Breast epithelium (tissue), 4 donors: ENCODE measurements around the gene HBG1. TPM values are rescaled to one million over a fixed set of nuclear protein-coding genes. Genes with fewer than 3 reads are reported as not detected.
"Not testable (repeated sequence)": the region's sequence is repeated elsewhere in the genome, so short reads cannot be mapped to it uniquely, and the experiment has no call there.

Experiments
- DNase-seq, 2 donors: peaks; one replicate each; pipeline ENCODE4 v3.0.0-alpha.2; 2019; ENCODE audit warnings: low spot score in 2 of 2
- H3K27ac ChIP-seq, 2 donors: fragments of 200-600 bp; sonication (generic) in 1 of 2; one replicate each; pipeline ENCODE4 v1.5.1; 2016 to 2019; ENCODE audit warnings: mild to moderate bottlenecking in 1 of 2
- H3K27me3 ChIP-seq, 2 donors: fragments of 200-600 bp; sonication (generic) in 1 of 2; one replicate each; pipeline versions ENCODE4 v1.5.1 to v1.6.0; 2017 to 2019; ENCODE audit warnings: control low read depth in 1 of 2, mild to moderate bottlenecking in 1 of 2
- H3K36me3 ChIP-seq: fragments of 200-600 bp; one replicate; pipeline ENCODE4 v1.5.1; 2019
- H3K4me1 ChIP-seq, 2 donors: fragments of 200-600 bp; sonication (generic); one replicate each; pipeline ENCODE4 v1.5.1; 2016 to 2019; ENCODE audit warnings: control low read depth in 1 of 2
- H3K4me3 ChIP-seq, 3 donors: fragments of 200-600 bp; sonication (generic); 1 replicate in 2 of 3; 2 replicates in 1 of 3; pipeline ENCODE4 v1.5.1; 2016 to 2019; ENCODE audit warnings: mild to moderate bottlenecking in 3 of 3, moderate library complexity in 2 of 3
- H3K9me3 ChIP-seq, 2 donors: fragments of 200-600 bp; sonication (generic) in 1 of 2; one replicate each; pipeline ENCODE4 v1.5.1; 2016 to 2019; ENCODE audit warnings: control low read depth in 1 of 2
- CTCF ChIP-seq, 3 donors: fragments of 450-650 bp; IDR thresholded peaks; one replicate each; pipeline ENCODE4 v1.5.1; 2016 to 2017; ENCODE audit warnings: antibody characterized with exemption in 3 of 3, mild to moderate bottlenecking in 3 of 3, moderate library complexity in 3 of 3
- POLR2A ChIP-seq: fragments of 450-650 bp; IDR thresholded peaks from one replicate; pipeline ENCODE4 v1.6.1; 2016; ENCODE audit warnings: antibody characterized with exemption, mild to moderate bottlenecking, moderate library complexity
- POLR2AphosphoS5 ChIP-seq, 3 donors: sonication (generic); formaldehyde crosslinking; IDR thresholded peaks; one replicate each; pipeline ENCODE4 v1.6.1; 2017; ENCODE audit warnings: antibody characterized with exemption in 3 of 3
- intact Hi-C: fragments of 100-400 bp; cut with DNase I; formaldehyde crosslinking; loops from one replicate; pipeline ENCODE4 v1.15.1; 2023; ENCODE audit warnings: low total_unique reads
- total RNA-seq, 3 donors: library from RNA; depleted of rRNA; stranded (reverse); fragments of >200 nt; gene quantifications; one replicate each; pipeline ENCODE4 v1.1.0, GENCODE V29; 2016

HBG1 gene
- total RNA-seq, 3 donors from 2014 or later: not detected

GRCh38 chr11:5251746-5252145 lies 2.1 kb upstream of the HBG1 start:
- TF ChIP-seq POLR2AphosphoS5 (IDR thresholded peaks at IDR 0.05) (no peak), CTCF (IDR thresholded peaks at IDR 0.05) (no peak), POLR2A (no peak)
- Histone ChIP-seq H3K4me3 (no peak overlapping the region), H3K36me3 (no peaks in the 10 kb centered on the region), H3K4me1 (no peaks in the 10 kb centered on the region), H3K9me3 (no peaks in the 10 kb centered on the region), H3K27ac (no peak overlapping the region), H3K27me3 (no peaks in the 10 kb centered on the region)
- intact Hi-C loops: no loop called here
- no peak for DNase-seq

GRCh38 chr11:5250543-5251204 lies 1.0 kb upstream of the HBG1 start:
- no peak for DNase-seq
- intact Hi-C loops: no loop called here
- Histone ChIP-seq H3K4me3 (no peak overlapping the region), H3K27ac (no peak overlapping the region), H3K4me1 (no peaks in the 10 kb centered on the region), H3K9me3 (no peaks in the 10 kb centered on the region), H3K27me3 (no peaks in the 10 kb centered on the region), H3K36me3 (no peaks in the 10 kb centered on the region)
- no peak for TF ChIP-seq POLR2AphosphoS5 (IDR thresholded peaks at IDR 0.05)
- TF ChIP-seq CTCF (IDR thresholded peaks at IDR 0.05): no peak
- no peak for TF ChIP-seq POLR2A

GRCh38 chr11:5248498-5248897 lies 1.2 kb downstream of the HBG1 start:
- H3K4me1 ChIP-seq, intact Hi-C loops, H3K36me3 ChIP-seq, DNase-seq, H3K27ac ChIP-seq, H3K4me3 ChIP-seq, H3K9me3 ChIP-seq, H3K27me3 ChIP-seq: not testable (repeated sequence)

GRCh38 chr11:5247472-5248192 lies 2.0 kb downstream of the HBG1 start:
- Histone ChIP-seq H3K27ac (no peak overlapping the region), H3K27me3 (no peaks in the 10 kb centered on the region), H3K4me1 (no peaks in the 10 kb centered on the region), H3K36me3 (no peaks in the 10 kb centered on the region), H3K9me3 (no peaks in the 10 kb centered on the region), H3K4me3 (no peak overlapping the region)
- TF ChIP-seq POLR2AphosphoS5 (IDR thresholded peaks at IDR 0.05) (no peak), POLR2A (no peak), CTCF (IDR thresholded peaks at IDR 0.05) (no peak)
- intact Hi-C loops: no loop called here
- DNase-seq: no peak

DNA sequence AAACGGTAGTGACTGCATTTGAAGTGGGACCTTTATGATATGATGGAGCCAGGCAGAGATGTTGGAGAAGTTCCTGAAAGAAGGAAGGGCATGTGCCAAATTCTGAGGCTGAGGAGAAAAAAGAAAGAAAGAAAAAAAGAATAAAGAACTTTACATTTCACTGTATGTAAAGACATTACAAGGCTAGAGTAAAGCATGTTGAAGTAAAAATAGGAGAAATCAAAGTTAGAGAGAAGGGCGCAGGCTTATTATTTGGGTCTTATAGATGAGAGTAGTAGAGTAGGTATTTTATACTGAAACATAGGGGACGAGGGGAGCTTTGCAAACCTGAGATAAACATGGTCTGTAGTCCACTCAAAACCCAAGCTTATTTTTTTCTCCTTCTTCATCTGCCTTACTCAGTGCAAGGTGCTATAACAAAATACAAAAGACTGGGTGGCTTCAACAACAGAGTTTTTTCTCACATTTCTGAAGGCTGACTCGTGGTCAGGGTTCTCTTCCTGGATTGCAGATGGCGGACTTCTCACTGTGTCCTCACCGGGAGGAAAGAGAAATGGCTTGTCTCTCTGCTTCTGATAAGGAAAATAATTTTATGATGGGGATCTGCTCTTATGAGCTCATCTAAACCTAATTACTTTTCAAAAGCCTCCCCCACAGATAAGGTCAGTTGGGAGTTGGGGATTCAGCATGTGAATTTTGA lies 2.7 kb downstream of the HBG1 start:
- no peak for DNase-seq
- Histone ChIP-seq H3K27ac (no peak overlapping the region), H3K27me3 (no peaks in the 10 kb centered on the region), H3K4me1 (no peaks in the 10 kb centered on the region), H3K4me3 (no peak overlapping the region), H3K36me3 (no peaks in the 10 kb centered on the region), H3K9me3 (no peaks in the 10 kb centered on the region)
- intact Hi-C loops: no loop called here
- no peak for TF ChIP-seq POLR2AphosphoS5 (IDR thresholded peaks at IDR 0.05)
- no peak for TF ChIP-seq POLR2A
- no peak for TF ChIP-seq CTCF (IDR thresholded peaks at IDR 0.05)
